NCI-H1105 treated with DMSO at 0.1 percent for 48 hours (cell line): ENCODE results near the gene TMEM190.

Experiments
- DNase-seq: peaks from one replicate; lab custom pipeline; 2025; lab: John Stamatoyannopoulos, UW

The TMEM190 gene

GRCh38 chr19:55423225-55424005 lies 46.8 kb downstream of the TMEM190 start:
- DNase-seq: no peak

GRCh38 chr19:55424518-55424917 lies 47.9 kb downstream of the TMEM190 start:
- DNase-seq: no peak

- DNase-seq: no peak
These were observed 49.4 kb downstream of the TMEM190 start for GRCh38 chr19:55426042-55426441.
